GM18498 (cell line): ENCODE data around the gene MAP3K13.

ENCODE experiments used
- ATAC-seq: cut with Tn5 transposase; IDR thresholded peaks from one replicate; pipeline ENCODE4 v1.9.1; 2021; ENCODE audit warnings: mild to moderate bottlenecking, moderate library complexity; ENCODE audit not compliant: unreplicated experiment

Gene MAP3K13

GRCh38 chr3:185502987-185503386 lies 140.1 kb downstream of the MAP3K13 start:
- ATAC-seq: no peak

GRCh38 chr3:185503521-185503920 lies 140.6 kb downstream of the MAP3K13 start:
- ATAC-seq: no peak

GRCh38 chr3:185504636-185505035 lies 141.7 kb downstream of the MAP3K13 start:
- ATAC-seq: no peak

GRCh38 chr3:185507883-185508282 lies 144.9 kb downstream of the MAP3K13 start:
- ATAC-seq: no peak

GRCh38 chr3:185508335-185508991 lies 145.5 kb downstream of the MAP3K13 start:
- no peak for ATAC-seq

GRCh38 chr3:185511711-185512110 lies 148.8 kb downstream of the MAP3K13 start:
- ATAC-seq: no peak

- no peak for ATAC-seq
Observed at GRCh38 chr3:185517387-185518130, 154.6 kb downstream of the MAP3K13 start.

GRCh38 chr3:185519021-185519420 lies 156.1 kb downstream of the MAP3K13 start:
- ATAC-seq: no peak

GRCh38 chr3:185521349-185522138 lies 158.6 kb downstream of the MAP3K13 start:
- ATAC-seq: no peak

GRCh38 chr3:185526349-185526951 lies 163.5 kb downstream of the MAP3K13 start:
- no peak for ATAC-seq

GRCh38 chr3:185527364-185527763 lies 164.4 kb downstream of the MAP3K13 start:
- ATAC-seq: no peak

GRCh38 chr3:185528532-185528931 lies 165.6 kb downstream of the MAP3K13 start:
- ATAC-seq: no peak

- ATAC-seq: no peak
Observed at GRCh38 chr3:185530856-185531255, 167.9 kb downstream of the MAP3K13 start.

GRCh38 chr3:185532901-185533300 lies 170.0 kb downstream of the MAP3K13 start:
- no peak for ATAC-seq

- ATAC-seq: no peak
Observed at GRCh38 chr3:185534511-185534910, 171.6 kb downstream of the MAP3K13 start.

- peak; percentile 99 for ATAC-seq
Observed at GRCh38 chr3:185537369-185537970, 174.5 kb downstream of the MAP3K13 start.
